Esophagus squamous epithelium (tissue), 5 donors: Measurements from ENCODE around the gene ANKS1B. TPM values are rescaled to one million over a fixed set of nuclear protein-coding genes. Genes with fewer than 3 reads are reported as not detected.

Experiments used
- DNase-seq: peaks from one replicate; lab custom pipeline; 2025; lab: John Stamatoyannopoulos, UW
- H3K27ac ChIP-seq, 4 donors: fragments of 200-600 bp; sonication (generic); one replicate each; pipeline ENCODE4 v1.5.1; 2016 to 2019; ENCODE audit warnings: mild to moderate bottlenecking in 1 of 4
- H3K27me3 ChIP-seq, 4 donors: fragments of 200-600 bp; sonication (generic); 1 replicate in 3 of 4; 2 replicates in 1 of 4; pipeline versions ENCODE4 v1.5.1 to v1.6.0; 2017 to 2021; ENCODE audit warnings: antibody characterized with exemption in 1 of 4
- H3K36me3 ChIP-seq, 3 donors: fragments of 200-600 bp; sonication (generic); one replicate each; pipeline ENCODE4 v1.5.1; 2016 to 2019
- H3K4me1 ChIP-seq, 3 donors: fragments of 200-600 bp; sonication (generic); one replicate each; pipeline ENCODE4 v1.5.1; 2017 to 2019
- H3K4me3 ChIP-seq, 4 donors: fragments of 200-600 bp; sonication (generic); 1 replicate in 3 of 4; 2 replicates in 1 of 4; pipeline ENCODE4 v1.5.1; 2016 to 2019; ENCODE audit warnings: mild to moderate bottlenecking in 2 of 4, moderate library complexity in 1 of 4
- H3K9me3 ChIP-seq, 3 donors: fragments of 200-600 bp; sonication (generic); one replicate each; pipeline ENCODE4 v1.5.1; 2016 to 2019
- POLR2A ChIP-seq, 4 donors: fragments of 450-650 bp; IDR thresholded peaks; one replicate each; pipeline ENCODE4 v1.6.1; 2017; ENCODE audit warnings: antibody characterized with exemption in 4 of 4, mild to moderate bottlenecking in 4 of 4, moderate library complexity in 3 of 4
- WGBS, 2 donors: methylation state at CpG; one replicate each; pipeline ENCODE4 v1.1.5; 2018; 5-methylcytosine and 5-hydroxymethylcytosine counted together
- intact Hi-C: fragments of 100-400 bp; cut with DNase I; formaldehyde crosslinking; loops from one replicate; pipeline ENCODE4 v1.15.0; 2022
- small RNA-seq, 4 donors: library from RNA; depleted of rRNA; stranded (forward); fragments of <200 nt; gene quantifications; one replicate each; pipeline ENCODE3, GENCODE V24; 2016
- total RNA-seq, 4 donors: library from RNA; depleted of rRNA; stranded (reverse); fragments of >200 nt; gene quantifications; one replicate each; pipeline ENCODE4 v1.1.0, GENCODE V29; 2016
- TF ChIP-seq, protein P1 (sequence below), 6 experiments: fragments of 450-650 bp in 4 of 6; fragments of 200-600 bp in 2 of 6; sonication (generic) in 2 of 6; IDR thresholded peaks; one replicate each; pipeline ENCODE4 v1.5.1; 2016 to 2019; ENCODE audit warnings: antibody characterized with exemption in 6 of 6, mild to moderate bottlenecking in 4 of 6, moderate library complexity in 4 of 6
- donor health status: DM: yes; HTN: yes; CAD: no.

Gene ANKS1B
- total RNA-seq, 4 donors from 2014 or later, result 1.6 to 15.8 (median 8.1) TPM

DNA sequence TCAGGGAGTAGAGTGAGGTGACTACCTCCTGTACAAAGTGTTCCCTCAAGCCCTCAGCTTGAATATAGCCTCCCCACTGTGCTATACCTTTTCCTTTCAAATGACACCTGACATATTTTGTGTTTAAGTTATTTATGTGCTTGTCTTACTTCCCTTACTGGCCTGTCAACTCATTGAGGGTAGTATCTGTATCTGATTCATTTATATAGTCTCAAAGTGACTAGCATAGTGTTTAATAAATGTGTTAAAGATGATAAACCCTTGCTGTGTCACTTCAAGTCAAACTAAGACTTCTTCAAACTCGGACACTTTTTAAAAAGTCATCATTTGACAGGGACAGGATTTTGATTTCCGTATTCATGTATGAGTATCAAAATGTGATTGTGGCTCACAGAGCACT, 1287.5 kb downstream of the ANKS1B start:
- DNase-seq, result no peak
- Histone ChIP-seq H3K4me1 (peaks cover 0 to 5% (median 0%) of the 10 kb centered on the region in 3 donors), H3K27ac (no peak overlapping the region), H3K9me3 (no peaks in the 10 kb centered on the region), H3K36me3 (peaks cover 0 to 46% (median 0%) of the 10 kb centered on the region in 3 donors), H3K4me3 (no peak overlapping the region), H3K27me3 (no peaks in the 10 kb centered on the region)
- TF ChIP-seq POLR2A (IDR thresholded peaks at IDR 0.05), result no peak
- TF ChIP-seq, protein P1, sequence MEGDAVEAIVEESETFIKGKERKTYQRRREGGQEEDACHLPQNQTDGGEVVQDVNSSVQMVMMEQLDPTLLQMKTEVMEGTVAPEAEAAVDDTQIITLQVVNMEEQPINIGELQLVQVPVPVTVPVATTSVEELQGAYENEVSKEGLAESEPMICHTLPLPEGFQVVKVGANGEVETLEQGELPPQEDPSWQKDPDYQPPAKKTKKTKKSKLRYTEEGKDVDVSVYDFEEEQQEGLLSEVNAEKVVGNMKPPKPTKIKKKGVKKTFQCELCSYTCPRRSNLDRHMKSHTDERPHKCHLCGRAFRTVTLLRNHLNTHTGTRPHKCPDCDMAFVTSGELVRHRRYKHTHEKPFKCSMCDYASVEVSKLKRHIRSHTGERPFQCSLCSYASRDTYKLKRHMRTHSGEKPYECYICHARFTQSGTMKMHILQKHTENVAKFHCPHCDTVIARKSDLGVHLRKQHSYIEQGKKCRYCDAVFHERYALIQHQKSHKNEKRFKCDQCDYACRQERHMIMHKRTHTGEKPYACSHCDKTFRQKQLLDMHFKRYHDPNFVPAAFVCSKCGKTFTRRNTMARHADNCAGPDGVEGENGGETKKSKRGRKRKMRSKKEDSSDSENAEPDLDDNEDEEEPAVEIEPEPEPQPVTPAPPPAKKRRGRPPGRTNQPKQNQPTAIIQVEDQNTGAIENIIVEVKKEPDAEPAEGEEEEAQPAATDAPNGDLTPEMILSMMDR (IDR thresholded peaks at IDR 0.05), result no peak
- 79 to 89% methylated on average over 2 of the region's 2 CpGs for WGBS, 2 donors
- intact Hi-C loops, result loop anchor here (5.0 kb wide), 1 partner anchor 300 kb away; no protein-coding TSS in a partner anchor

DNA sequence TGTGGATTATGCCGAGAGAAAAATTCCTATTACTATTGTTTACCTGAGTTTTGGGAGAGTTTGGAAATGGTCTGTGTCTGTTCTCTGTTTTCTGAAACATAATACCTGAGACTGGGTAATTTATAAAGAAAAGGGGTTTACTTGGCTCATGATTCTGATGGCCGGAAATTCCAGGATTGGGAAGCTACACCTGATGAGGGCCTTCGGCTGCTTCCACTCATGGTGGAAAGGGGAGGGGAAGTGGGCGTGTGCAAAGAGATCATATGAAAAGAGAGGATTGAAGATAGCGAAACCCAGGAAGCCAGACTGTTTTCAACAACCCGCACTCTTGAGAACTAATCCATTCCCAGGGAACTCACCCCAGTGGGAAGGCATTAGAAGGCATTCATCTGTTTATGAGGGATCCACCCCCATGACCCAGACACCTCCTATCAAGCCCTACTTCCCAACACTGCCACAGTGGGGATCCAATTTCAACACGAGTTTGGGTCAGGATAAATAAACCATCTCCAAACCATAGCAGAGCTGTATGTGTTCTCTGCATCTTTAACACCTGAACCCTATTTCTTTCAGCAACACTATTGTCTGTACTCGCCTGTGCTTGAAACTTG, 1288.6 kb downstream of the ANKS1B start:
- peaks cover 0 to 53% (median 0%) of the 10 kb centered on the region in 3 donors for H3K36me3 ChIP-seq
- H3K27ac ChIP-seq, result no peak overlapping the region
- no peak for TF ChIP-seq POLR2A (IDR thresholded peaks at IDR 0.05)
- TF ChIP-seq, protein P1 (IDR thresholded peaks at IDR 0.05), result no peak
- 65 to 84% methylated on average over 5 to 8 of the region's 8 CpGs for WGBS, 2 donors
- peaks cover 0 to 5% (median 0%) of the 10 kb centered on the region in 3 donors for H3K4me1 ChIP-seq
- intact Hi-C loops, result loop anchor here (5.0 kb wide), 1 partner anchor 301 kb away; no protein-coding TSS in a partner anchor
- H3K27me3 ChIP-seq, result no peaks in the 10 kb centered on the region
- no peak for DNase-seq
- H3K9me3 ChIP-seq, result no peaks in the 10 kb centered on the region
- H3K4me3 ChIP-seq, result no peak overlapping the region

DNA sequence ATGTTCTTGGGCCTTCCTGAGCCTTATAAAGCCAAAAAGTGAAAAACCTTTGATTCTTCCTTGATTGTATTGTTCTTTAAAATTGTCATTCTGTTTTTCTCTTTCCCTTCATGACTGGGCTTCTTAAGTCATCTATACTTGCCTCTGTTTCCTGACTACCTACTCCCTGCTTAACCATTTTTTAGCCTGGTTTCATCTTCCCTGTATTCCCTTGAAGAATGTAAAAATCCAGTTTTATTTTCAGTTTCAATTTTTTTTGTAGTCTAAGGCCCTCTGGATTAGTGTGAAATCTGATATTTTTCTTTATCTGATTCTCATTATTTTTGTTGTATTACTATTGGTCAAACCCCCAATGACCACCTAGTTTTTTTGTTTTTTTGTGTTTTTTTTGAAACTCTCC, 1293.4 kb downstream of the ANKS1B start:
- Histone ChIP-seq H3K4me3 (no peak overlapping the region), H3K27me3 (no peaks in the 10 kb centered on the region), H3K4me1 (no peaks in the 10 kb centered on the region), H3K36me3 (peaks cover 0 to 81% (median 0%) of the 10 kb centered on the region in 3 donors), H3K27ac (no peak overlapping the region), H3K9me3 (no peaks in the 10 kb centered on the region)
- intact Hi-C loops, result no loop called here
- DNase-seq, result no peak
- TF ChIP-seq, protein P1 (IDR thresholded peaks at IDR 0.05), result no peak
- no peak for TF ChIP-seq POLR2A (IDR thresholded peaks at IDR 0.05)

DNA sequence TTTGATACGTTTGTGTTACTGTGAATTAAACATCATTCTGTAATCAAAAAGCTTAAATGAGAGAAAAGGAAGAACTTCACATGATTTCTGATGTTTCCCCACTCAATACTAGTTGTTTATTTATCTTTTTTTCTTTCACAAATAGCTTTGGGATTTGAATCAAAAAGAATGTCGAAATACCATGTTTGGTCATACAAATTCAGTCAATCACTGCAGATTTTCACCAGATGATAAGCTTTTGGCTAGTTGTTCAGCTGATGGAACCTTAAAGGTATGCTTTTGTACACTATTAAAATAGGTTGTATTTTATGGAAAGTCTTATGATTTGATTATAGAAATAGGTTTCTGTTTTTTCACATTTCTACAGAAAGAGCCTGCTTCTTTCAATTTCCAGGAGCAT, 1298.1 kb downstream of the ANKS1B start:
- intact Hi-C loops, result no loop called here
- Histone ChIP-seq H3K27ac (no peak overlapping the region), H3K36me3 (peaks cover 0 to 99% (median 0%) of the 10 kb centered on the region in 3 donors), H3K4me3 (no peak overlapping the region), H3K9me3 (no peaks in the 10 kb centered on the region), H3K4me1 (no peaks in the 10 kb centered on the region), H3K27me3 (no peaks in the 10 kb centered on the region)
- whole genome bisulfite sequencing, 2 donors, result 83 to 91% methylated on average over 2 of the region's 2 CpGs
- no peak for DNase-seq
- TF ChIP-seq, protein P1 (IDR thresholded peaks at IDR 0.05), result no peak
- no peak for TF ChIP-seq POLR2A (IDR thresholded peaks at IDR 0.05)

Small RNA genes lying within 50 kb of the gene (small RNA-seq; reads per million reads assigned to genes)
- gene RNA5SP366, result 0 to 2.7 (median 0.70) reads per million in 4 donors

Other genes with a start within 250 kb of the ANKS1B start
- 10 to 100 TPM in 3 of 4 donors, 1 to 10 TPM in 1; 7.1 to 21.9 (median 13.5) TPM for gene BLTP3B, start 157.9 kb upstream of the ANKS1B start, total RNA-seq
- gene ACTR6, start 215.9 kb upstream of the ANKS1B start, total RNA-seq, result 10 to 100 TPM; 14.2 to 21.0 (median 16.5) TPM